ENCODE measurements around the gene BHMT. TPM values are rescaled to one million over a fixed set of nuclear protein-coding genes. Genes with fewer than 3 reads are reported as not detected.

The BHMT gene
- total RNA-seq, 2 experiments from 2014 or later, result not detected

GRCh38 chr5:79140553-79140952, 28.9 kb downstream of the BHMT start:
- Mint-ChIP-seq H3K4me1 (ENCODE audit: low read depth) (no peaks in the 10 kb centered on the region), H3K9me3 (peaks cover 3% of the 10 kb centered on the region), H3K4me3 (no peak overlapping the region), H3K36me3 (ENCODE audit: low read depth) (no peaks in the 10 kb centered on the region), H3K27me3 (peaks cover 5% of the 10 kb centered on the region), H3K27ac (no peak overlapping the region)
- intact Hi-C loops (cut with DNase I, micrococcal nuclease), result no loop called here
- POLR2A ChIA-PET, result no interaction called here
- Histone ChIP-seq H3K4me3 (ENCODE audit: low read length) (no peak overlapping the region), H3K9me3 (ENCODE audit: control insufficient read depth in 1 of 2, insufficient read depth in 1 of 2, low read length in 2 of 2) (no peaks in the 10 kb centered on the region), H3K36me3 (ENCODE audit: insufficient read depth, low read length) (no peaks in the 10 kb centered on the region), H3K27me3 (ENCODE audit: control insufficient read depth in 1 of 2, insufficient read depth in 2 of 2, low read length in 2 of 2) (peaks cover 0 to 2% of the 10 kb centered on the region in 2 experiments), H3K27ac (ENCODE audit: low read depth in 1 of 2, low read length in 2 of 2) (no peak overlapping the region), H3K4me1 (ENCODE audit: insufficient read depth, low read length) (no peaks in the 10 kb centered on the region)
- DNase-seq (no peak), ATAC-seq (ENCODE audit: poor library complexity) (no peak)
- CTCF ChIA-PET, result no interaction called here
- TF ChIP-seq CTCF (IDR thresholded peaks at IDR 0.05), result no peak

- Histone ChIP-seq H3K4me3 (ENCODE audit: low read length) (no peak overlapping the region), H3K9me3 (ENCODE audit: control insufficient read depth in 1 of 2, insufficient read depth in 1 of 2, low read length in 2 of 2) (no peaks in the 10 kb centered on the region), H3K27me3 (ENCODE audit: control insufficient read depth in 1 of 2, insufficient read depth in 2 of 2, low read length in 2 of 2) (peaks cover 0 to 2% of the 10 kb centered on the region in 2 experiments), H3K36me3 (ENCODE audit: insufficient read depth, low read length) (no peaks in the 10 kb centered on the region), H3K27ac (ENCODE audit: low read depth in 1 of 2, low read length in 2 of 2) (no peak overlapping the region), H3K4me1 (ENCODE audit: insufficient read depth, low read length) (no peaks in the 10 kb centered on the region)
- Mint-ChIP-seq H3K27ac (no peak overlapping the region), H3K4me1 (ENCODE audit: low read depth) (no peaks in the 10 kb centered on the region), H3K27me3 (peaks cover 5% of the 10 kb centered on the region), H3K9me3 (peaks cover 3% of the 10 kb centered on the region), H3K4me3 (no peak overlapping the region), H3K36me3 (ENCODE audit: low read depth) (no peaks in the 10 kb centered on the region)
- intact Hi-C loops (cut with DNase I, micrococcal nuclease), result no loop called here
- ATAC-seq (ENCODE audit: poor library complexity) (no peak), DNase-seq (no peak)
- TF ChIP-seq CTCF (IDR thresholded peaks at IDR 0.05), result no peak
- POLR2A ChIA-PET, result no interaction called here
- CTCF ChIA-PET, result interaction anchor here (1.8 kb wide), 1 partner anchor 11 kb away, joined by 6 read pairs; no protein-coding TSS in a partner anchor
Measured at GRCh38 chr5:79143684-79144379, 32.2 kb downstream of the BHMT start.

- Mint-ChIP-seq H3K9me3 (no peaks in the 10 kb centered on the region), H3K36me3 (ENCODE audit: low read depth) (no peaks in the 10 kb centered on the region), H3K27me3 (peaks cover 5% of the 10 kb centered on the region), H3K27ac (no peak overlapping the region), H3K4me1 (ENCODE audit: low read depth) (no peaks in the 10 kb centered on the region), H3K4me3 (no peak overlapping the region)
- Histone ChIP-seq H3K4me3 (ENCODE audit: low read length) (no peak overlapping the region), H3K4me1 (ENCODE audit: insufficient read depth, low read length) (no peaks in the 10 kb centered on the region), H3K36me3 (ENCODE audit: insufficient read depth, low read length) (no peaks in the 10 kb centered on the region), H3K27me3 (ENCODE audit: control insufficient read depth in 1 of 2, insufficient read depth in 2 of 2, low read length in 2 of 2) (peaks cover 0 to 2% of the 10 kb centered on the region in 2 experiments), H3K27ac (ENCODE audit: low read depth in 1 of 2, low read length in 2 of 2) (no peak overlapping the region), H3K9me3 (ENCODE audit: control insufficient read depth in 1 of 2, insufficient read depth in 1 of 2, low read length in 2 of 2) (no peaks in the 10 kb centered on the region)
- CTCF ChIA-PET, result no interaction called here
- DNase-seq (no peak), ATAC-seq (ENCODE audit: poor library complexity) (no peak)
- POLR2A ChIA-PET, result no interaction called here
- intact Hi-C loops (cut with DNase I, micrococcal nuclease), result no loop called here
- TF ChIP-seq CTCF (IDR thresholded peaks at IDR 0.05), result no peak
Measured at GRCh38 chr5:79147076-79147475, 35.5 kb downstream of the BHMT start.
